Calu3 (cell line): Measurements from ENCODE around the gene TNFRSF17. TPM values are rescaled to one million over a fixed set of nuclear protein-coding genes. Genes with fewer than 3 reads are reported as not detected.

Source experiments
- BruUV-seq: library from RNA; stranded (reverse); fragments of 400-500 nt; replicated peaks from 2 replicates; lab custom pipeline; 2021; lab: Mats Ljungman, UMichigan
- CTCF ChIA-PET: fragments of 300-600 bp; sonication (Branson Sonifier 250); formaldehyde crosslinking; loops from one replicate; lab custom pipeline; 2022; ENCODE audit warnings: antibody characterized with exemption; lab: Charles Lee
- DNase-seq: peaks from one replicate; pipeline ENCODE4 v3.0.0; 2022
- H3K27ac Mint-ChIP-seq: one replicate; pipeline ENCODE4 v1.8.0; 2022; ENCODE audit warnings: mixed read lengths; ENCODE audit not compliant: unreplicated experiment
- H3K27me3 Mint-ChIP-seq: one replicate; pipeline ENCODE4 v1.8.0; 2022; ENCODE audit warnings: mixed read lengths; ENCODE audit not compliant: unreplicated experiment
- H3K36me3 Mint-ChIP-seq: one replicate; pipeline ENCODE4 v1.8.0; 2022; ENCODE audit warnings: mild to moderate bottlenecking, moderate library complexity, mixed read lengths; ENCODE audit not compliant: insufficient read depth, unreplicated experiment
- H3K4me1 Mint-ChIP-seq: one replicate; pipeline ENCODE4 v1.8.0; 2022; ENCODE audit warnings: mild to moderate bottlenecking, low read depth, mixed read lengths; ENCODE audit not compliant: unreplicated experiment
- H3K4me3 Mint-ChIP-seq: one replicate; pipeline ENCODE4 v1.8.0; 2022; ENCODE audit warnings: mild to moderate bottlenecking, low read depth, moderate library complexity, mixed read lengths; ENCODE audit not compliant: unreplicated experiment
- H3K9me3 Mint-ChIP-seq: one replicate; pipeline ENCODE4 v1.8.0; 2022; ENCODE audit warnings: low read depth, mixed read lengths; ENCODE audit not compliant: unreplicated experiment
- intact Hi-C: fragments of 100-400 bp; cut with micrococcal nuclease; formaldehyde crosslinking; loops from one replicate; pipeline ENCODE4 v1.10.0; 2022; ENCODE audit not compliant: unreplicated experiment
- total RNA-seq: library from RNA; stranded (reverse); gene quantifications from 2 replicates; pipeline ENCODE4 v1.2.3, GENCODE V29; 2022
- TF ChIP-seq, protein P1 (sequence below): fragments of 200-600 bp; IDR thresholded peaks from one replicate; pipeline ENCODE4 v1.8.0; 2022; ENCODE audit warnings: antibody characterized with exemption; ENCODE audit not compliant: unreplicated experiment

Gene TNFRSF17
- total RNA-seq, 1 experiment from 2014 or later = not detected

DNA sequence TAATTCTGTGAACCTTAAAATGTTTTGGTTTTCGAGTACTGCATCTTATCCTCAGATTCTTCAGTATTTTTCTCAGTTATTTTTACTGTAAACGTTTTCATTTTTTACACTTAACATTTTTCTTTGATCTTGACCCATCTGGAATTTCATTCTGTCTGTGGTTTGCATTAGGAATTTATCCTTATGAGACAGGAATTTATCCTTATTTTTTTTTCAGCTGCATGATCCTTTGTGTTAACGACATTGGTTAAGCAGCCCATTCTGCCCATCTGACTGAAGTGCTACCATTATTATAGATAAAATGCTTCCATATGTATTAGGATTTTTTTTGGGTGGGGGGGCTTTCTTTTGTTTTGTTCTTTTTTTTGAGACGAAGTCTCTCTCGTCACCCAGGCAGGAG, 52.5 kb downstream of the TNFRSF17 start:
- Mint-ChIP-seq H3K4me1 (no peaks in the 10 kb centered on the region), H3K27ac (no peak overlapping the region), H3K36me3 (no peaks in the 10 kb centered on the region), H3K27me3 (no peaks in the 10 kb centered on the region), H3K9me3 (no peaks in the 10 kb centered on the region), H3K4me3 (no peak overlapping the region)
- CTCF ChIA-PET = no interaction called here
- intact Hi-C loops = no loop called here
- DNase-seq = no peak
- TF ChIP-seq, protein P1, sequence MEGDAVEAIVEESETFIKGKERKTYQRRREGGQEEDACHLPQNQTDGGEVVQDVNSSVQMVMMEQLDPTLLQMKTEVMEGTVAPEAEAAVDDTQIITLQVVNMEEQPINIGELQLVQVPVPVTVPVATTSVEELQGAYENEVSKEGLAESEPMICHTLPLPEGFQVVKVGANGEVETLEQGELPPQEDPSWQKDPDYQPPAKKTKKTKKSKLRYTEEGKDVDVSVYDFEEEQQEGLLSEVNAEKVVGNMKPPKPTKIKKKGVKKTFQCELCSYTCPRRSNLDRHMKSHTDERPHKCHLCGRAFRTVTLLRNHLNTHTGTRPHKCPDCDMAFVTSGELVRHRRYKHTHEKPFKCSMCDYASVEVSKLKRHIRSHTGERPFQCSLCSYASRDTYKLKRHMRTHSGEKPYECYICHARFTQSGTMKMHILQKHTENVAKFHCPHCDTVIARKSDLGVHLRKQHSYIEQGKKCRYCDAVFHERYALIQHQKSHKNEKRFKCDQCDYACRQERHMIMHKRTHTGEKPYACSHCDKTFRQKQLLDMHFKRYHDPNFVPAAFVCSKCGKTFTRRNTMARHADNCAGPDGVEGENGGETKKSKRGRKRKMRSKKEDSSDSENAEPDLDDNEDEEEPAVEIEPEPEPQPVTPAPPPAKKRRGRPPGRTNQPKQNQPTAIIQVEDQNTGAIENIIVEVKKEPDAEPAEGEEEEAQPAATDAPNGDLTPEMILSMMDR = no peak
- BruUV-seq = no TSS peak

Other genes with a start within 250 kb of the TNFRSF17 start
- gene TXNDC11, start 222.4 kb upstream of the TNFRSF17 start, total RNA-seq = 51.3 and 52.1 TPM in 2 replicates
- 68.7 and 70.9 TPM in 2 replicates for gene ZC3H7A, start 168.0 kb upstream of the TNFRSF17 start, total RNA-seq
- gene RSL1D1, start 113.7 kb upstream of the TNFRSF17 start, total RNA-seq = 239 and 247 TPM in 2 replicates
- 221 and 223 TPM in 2 replicates for gene GSPT1, start 49.3 kb upstream of the TNFRSF17 start, total RNA-seq
- 16.2 and 21.3 TPM in 2 replicates for gene NPIPB2, start 23.2 kb upstream of the TNFRSF17 start, total RNA-seq
- 18.5 and 18.7 TPM in 2 replicates for gene SNX29, start 11.5 kb downstream of the TNFRSF17 start, total RNA-seq